Measurements from ENCODE around the gene MTCL3.
"Not testable (repeated sequence)": the region's sequence is repeated elsewhere in the genome, so short reads cannot be mapped to it uniquely, and the experiment has no call there.

The MTCL3 gene

DNA sequence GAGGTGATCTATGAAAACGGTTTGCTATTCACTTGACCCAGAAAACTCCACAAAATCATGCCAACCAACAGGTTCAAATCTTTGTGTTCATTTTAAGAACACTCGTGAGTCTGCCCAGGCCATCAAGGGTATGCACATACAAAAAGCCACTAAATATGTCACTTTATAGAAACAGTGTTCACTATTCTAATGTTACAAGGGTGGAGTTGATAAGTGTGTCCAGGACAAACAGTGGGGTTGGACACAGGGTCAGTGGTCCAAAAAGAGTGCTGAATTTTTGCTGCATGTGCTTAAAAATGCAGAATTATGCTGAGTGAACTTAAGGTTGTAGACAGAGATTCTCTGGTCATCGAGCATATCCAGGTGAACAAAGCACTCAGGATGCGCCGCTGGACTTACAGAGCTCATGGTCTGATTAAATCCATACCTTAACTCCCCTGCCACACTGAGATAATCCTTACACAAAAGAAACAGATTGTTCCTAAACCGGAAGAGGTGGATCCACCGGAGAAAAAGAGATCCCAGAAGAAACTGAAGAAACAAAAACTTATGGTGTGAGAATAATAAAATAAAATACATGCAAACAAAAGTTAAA lies 83.4 kb downstream of the MTCL3 start:
- DNase-seq (ENCODE audit: low read depth, low spot score) = no peak
- TF ChIP-seq, protein P1, sequence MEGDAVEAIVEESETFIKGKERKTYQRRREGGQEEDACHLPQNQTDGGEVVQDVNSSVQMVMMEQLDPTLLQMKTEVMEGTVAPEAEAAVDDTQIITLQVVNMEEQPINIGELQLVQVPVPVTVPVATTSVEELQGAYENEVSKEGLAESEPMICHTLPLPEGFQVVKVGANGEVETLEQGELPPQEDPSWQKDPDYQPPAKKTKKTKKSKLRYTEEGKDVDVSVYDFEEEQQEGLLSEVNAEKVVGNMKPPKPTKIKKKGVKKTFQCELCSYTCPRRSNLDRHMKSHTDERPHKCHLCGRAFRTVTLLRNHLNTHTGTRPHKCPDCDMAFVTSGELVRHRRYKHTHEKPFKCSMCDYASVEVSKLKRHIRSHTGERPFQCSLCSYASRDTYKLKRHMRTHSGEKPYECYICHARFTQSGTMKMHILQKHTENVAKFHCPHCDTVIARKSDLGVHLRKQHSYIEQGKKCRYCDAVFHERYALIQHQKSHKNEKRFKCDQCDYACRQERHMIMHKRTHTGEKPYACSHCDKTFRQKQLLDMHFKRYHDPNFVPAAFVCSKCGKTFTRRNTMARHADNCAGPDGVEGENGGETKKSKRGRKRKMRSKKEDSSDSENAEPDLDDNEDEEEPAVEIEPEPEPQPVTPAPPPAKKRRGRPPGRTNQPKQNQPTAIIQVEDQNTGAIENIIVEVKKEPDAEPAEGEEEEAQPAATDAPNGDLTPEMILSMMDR (IDR thresholded peaks at IDR 0.05; ENCODE audit: low read depth, low read length) = no peak
- no peak overlapping the region for H3K4me3 ChIP-seq (ENCODE audit: low read depth, low read length)
- in situ Hi-C loops (cut with HindIII; ENCODE audit: low sequenced_read_pairs) = no loop called here

DNA sequence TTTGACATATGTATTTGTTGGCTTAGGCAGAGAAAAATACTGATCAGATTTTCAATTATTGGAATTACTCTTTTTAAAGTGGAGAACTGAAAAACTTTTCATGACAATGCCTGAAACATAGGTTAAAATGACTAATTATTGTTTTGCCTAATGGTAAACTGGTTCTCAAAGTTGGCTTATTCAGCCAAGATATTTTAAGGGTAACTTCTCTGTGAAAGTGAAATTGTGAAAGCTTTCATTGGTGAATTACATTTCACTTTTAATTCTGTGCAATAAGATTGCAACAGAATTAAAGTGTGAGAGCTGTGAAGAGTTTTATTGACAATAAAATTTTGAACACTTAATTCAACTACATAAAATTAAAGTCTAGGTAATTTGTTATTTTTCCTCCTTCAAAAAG lies 84.5 kb downstream of the MTCL3 start:
- no peak overlapping the region for H3K4me3 ChIP-seq (ENCODE audit: low read depth, low read length)
- TF ChIP-seq, protein P1 (IDR thresholded peaks at IDR 0.05; ENCODE audit: low read depth, low read length) = no peak
- no peak for DNase-seq (ENCODE audit: low read depth, low spot score)
- in situ Hi-C loops (cut with HindIII; ENCODE audit: low sequenced_read_pairs) = no loop called here

DNA sequence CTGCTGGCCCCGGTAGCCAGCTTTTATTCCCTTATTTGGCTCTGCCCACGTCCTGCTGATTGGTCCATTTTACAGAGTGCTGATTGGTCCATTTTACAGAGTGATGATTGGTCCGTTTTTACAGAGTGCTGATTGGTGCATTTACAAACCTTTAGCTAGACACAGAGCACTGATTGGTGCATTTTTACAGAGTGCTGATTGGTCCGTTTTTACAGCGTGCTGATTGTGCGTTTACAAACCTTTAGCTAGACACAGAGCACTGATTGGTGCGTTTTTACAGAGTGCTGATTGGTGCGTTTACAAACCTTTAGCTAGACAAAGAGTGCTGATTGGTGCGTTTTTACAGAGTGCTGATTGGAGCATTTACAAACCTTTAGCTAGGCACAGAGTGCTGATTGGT lies 90.6 kb downstream of the MTCL3 start:
- DNase-seq (ENCODE audit: low read depth, low spot score); in situ Hi-C loops (cut with HindIII; ENCODE audit: low sequenced_read_pairs): not testable (repeated sequence)

DNA sequence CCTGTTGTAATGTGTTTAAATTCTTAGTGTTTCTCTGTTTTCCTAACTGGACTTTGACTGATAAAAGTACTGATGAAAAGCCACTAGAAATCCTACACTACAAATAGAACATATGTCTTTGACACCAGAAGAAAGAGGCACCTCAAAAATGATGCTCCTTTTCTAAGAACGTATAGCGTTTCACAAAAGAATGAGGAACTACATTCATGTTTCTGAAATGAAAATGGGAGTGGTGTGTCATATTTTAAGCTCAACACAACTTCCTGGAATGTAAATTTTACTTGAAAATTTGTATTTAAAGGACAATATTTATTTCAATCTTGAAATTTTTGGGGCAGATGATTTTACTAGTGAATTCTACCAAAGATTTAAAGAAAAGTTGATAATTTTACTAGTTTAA lies 95.2 kb downstream of the MTCL3 start:
- TF ChIP-seq, protein P1 (IDR thresholded peaks at IDR 0.05; ENCODE audit: low read depth, low read length) = no peak
- in situ Hi-C loops (cut with HindIII; ENCODE audit: low sequenced_read_pairs) = no loop called here
- DNase-seq (ENCODE audit: low read depth, low spot score) = no peak
- no peak overlapping the region for H3K4me3 ChIP-seq (ENCODE audit: low read depth, low read length)

More for the DNA sequence above, 90.6 kb downstream of the MTCL3 start:
- H3K4me3 ChIP-seq (ENCODE audit: low read depth, low read length) = not testable (repeated sequence)
